ENCODE measurements around the gene OR8A1. TPM values are rescaled to one million over a fixed set of nuclear protein-coding genes. Genes with fewer than 3 reads are reported as not detected.

OR8A1 gene
- total RNA-seq, 1 donor from 2014 or later: not detected

DNA sequence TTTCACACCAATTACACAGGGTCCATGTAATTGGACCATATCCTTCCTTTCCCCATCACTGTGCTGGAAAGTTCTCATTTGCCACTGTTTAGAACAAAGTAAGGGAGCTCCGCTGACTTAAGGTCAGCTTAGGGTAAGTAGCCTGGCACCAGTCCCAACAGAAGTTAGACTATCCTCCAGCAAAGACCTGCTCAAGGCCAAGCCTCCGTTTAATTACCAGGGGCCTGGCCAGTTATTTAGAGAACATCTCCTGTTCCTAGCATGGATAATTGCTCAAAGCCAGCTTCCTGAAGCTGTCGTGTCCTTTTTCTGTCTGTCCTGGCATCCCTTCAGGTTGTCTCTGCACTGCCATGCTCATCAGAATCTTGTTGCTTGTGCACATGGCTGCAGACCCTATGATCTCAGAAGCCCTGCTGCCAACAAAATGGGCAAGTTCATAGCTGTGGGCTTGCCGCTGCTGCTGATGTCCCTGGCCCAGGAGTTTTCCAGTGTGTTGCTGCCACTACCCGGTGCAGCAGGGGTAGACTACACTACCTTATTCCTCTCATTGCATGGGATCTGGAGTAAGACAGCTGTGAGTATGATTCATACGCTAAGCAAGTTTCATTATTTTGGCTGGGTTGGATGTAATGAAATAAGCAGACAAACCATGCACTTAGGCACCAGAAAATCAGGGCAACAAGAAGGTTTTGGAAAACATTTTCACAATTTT lies 8.1 kb downstream of the OR8A1 start:
- no peak overlapping the region for H3K4me3 ChIP-seq (ENCODE audit: low read depth, low read length)
- TF ChIP-seq, protein P1, sequence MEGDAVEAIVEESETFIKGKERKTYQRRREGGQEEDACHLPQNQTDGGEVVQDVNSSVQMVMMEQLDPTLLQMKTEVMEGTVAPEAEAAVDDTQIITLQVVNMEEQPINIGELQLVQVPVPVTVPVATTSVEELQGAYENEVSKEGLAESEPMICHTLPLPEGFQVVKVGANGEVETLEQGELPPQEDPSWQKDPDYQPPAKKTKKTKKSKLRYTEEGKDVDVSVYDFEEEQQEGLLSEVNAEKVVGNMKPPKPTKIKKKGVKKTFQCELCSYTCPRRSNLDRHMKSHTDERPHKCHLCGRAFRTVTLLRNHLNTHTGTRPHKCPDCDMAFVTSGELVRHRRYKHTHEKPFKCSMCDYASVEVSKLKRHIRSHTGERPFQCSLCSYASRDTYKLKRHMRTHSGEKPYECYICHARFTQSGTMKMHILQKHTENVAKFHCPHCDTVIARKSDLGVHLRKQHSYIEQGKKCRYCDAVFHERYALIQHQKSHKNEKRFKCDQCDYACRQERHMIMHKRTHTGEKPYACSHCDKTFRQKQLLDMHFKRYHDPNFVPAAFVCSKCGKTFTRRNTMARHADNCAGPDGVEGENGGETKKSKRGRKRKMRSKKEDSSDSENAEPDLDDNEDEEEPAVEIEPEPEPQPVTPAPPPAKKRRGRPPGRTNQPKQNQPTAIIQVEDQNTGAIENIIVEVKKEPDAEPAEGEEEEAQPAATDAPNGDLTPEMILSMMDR (conservative IDR thresholded peaks at IDR 0.05; ENCODE audit: low read depth, low read length): no peak
- DNase-seq (ENCODE audit: low read depth): no peak

DNA sequence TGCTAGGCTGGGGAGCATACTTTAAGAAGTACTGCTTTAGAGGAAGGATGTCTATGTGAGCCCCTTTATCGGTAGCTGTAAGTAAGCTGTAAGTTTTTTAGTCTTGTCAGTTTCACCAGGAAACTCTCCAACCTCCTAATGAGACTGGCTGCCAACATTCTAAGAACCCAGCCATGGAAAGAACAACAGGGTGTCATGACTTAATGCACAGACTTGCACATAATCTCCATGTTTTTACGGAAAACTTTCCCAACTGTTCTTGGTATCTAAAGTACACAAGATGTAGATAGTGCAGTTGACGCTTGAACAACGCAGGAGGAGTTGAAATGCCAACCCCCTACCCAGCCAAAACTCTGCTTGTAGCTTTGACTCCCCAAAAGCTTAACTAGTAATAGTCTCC lies 9.0 kb downstream of the OR8A1 start:
- no peak for DNase-seq (ENCODE audit: low read depth)
- TF ChIP-seq, protein P1 (conservative IDR thresholded peaks at IDR 0.05; ENCODE audit: low read depth, low read length): no peak
- H3K4me3 ChIP-seq (ENCODE audit: low read depth, low read length): no peak overlapping the region

DNA sequence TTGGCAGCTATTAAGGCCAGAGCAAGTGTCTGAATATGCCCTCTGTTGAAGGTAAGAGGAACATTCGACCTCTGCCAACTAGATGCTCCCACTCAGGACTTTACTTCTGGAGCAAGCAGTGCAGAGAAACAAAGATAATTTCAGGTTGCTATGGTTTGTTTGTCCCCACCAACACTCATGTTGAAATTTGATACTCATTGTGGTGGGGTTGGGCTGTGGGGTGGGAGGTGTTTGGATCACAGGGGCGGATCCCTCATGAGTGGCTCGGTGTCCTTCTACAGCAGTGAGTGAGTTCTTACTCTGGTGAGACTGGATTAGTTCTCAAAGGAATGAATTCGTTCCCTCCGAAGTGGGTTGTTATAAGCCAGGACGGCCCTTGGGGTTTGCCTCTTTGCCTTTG lies 12.0 kb downstream of the OR8A1 start:
- H3K4me3 ChIP-seq (ENCODE audit: low read depth, low read length): no peak overlapping the region
- TF ChIP-seq, protein P1 (conservative IDR thresholded peaks at IDR 0.05; ENCODE audit: low read depth, low read length): no peak
- no peak for DNase-seq (ENCODE audit: low read depth)

DNA sequence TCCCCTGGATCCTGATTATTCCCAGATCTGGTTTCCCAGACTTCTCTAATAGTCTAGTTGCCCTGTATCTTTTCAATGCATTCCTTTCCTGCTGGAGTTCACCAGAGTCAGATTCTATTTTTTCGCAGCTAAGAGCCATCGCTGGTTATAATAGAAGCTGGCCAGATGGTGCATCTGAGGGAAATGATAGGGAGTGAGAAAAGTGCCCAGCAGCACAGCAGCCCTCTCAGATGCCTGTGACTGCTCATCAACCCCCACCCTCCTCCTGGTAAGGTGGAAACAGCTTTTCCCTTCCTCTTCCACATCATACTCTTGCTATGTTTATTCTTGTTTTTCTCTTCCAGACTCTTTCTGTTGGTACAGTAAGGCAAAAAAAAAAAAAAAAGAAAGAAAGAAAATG lies 12.8 kb downstream of the OR8A1 start:
- TF ChIP-seq, protein P1 (conservative IDR thresholded peaks at IDR 0.05; ENCODE audit: low read depth, low read length): no peak
- no peak for DNase-seq (ENCODE audit: low read depth)
- no peak overlapping the region for H3K4me3 ChIP-seq (ENCODE audit: low read depth, low read length)

DNA sequence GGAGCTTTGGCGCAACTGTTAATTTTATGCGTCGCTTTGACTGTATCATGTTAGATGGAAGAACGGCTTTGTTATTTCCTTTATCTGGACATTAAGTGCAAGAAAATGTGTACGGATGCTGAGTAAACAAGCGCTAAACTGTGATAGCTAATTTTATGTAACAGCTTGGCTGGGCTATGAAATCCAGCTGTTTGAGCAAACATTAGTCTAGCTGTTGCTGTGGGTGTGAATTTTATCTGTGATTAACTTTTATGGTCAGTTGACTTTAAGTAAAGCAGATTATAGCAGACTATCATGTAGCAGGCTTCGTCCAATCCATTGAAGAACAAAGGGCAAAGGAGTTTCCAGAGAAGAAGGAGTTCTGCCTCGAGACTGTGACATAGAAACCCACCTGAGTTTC lies 14.0 kb downstream of the OR8A1 start:
- no peak for DNase-seq (ENCODE audit: low read depth)
- TF ChIP-seq, protein P1 (conservative IDR thresholded peaks at IDR 0.05; ENCODE audit: low read depth, low read length): no peak
- H3K4me3 ChIP-seq (ENCODE audit: low read depth, low read length): no peak overlapping the region

DNA sequence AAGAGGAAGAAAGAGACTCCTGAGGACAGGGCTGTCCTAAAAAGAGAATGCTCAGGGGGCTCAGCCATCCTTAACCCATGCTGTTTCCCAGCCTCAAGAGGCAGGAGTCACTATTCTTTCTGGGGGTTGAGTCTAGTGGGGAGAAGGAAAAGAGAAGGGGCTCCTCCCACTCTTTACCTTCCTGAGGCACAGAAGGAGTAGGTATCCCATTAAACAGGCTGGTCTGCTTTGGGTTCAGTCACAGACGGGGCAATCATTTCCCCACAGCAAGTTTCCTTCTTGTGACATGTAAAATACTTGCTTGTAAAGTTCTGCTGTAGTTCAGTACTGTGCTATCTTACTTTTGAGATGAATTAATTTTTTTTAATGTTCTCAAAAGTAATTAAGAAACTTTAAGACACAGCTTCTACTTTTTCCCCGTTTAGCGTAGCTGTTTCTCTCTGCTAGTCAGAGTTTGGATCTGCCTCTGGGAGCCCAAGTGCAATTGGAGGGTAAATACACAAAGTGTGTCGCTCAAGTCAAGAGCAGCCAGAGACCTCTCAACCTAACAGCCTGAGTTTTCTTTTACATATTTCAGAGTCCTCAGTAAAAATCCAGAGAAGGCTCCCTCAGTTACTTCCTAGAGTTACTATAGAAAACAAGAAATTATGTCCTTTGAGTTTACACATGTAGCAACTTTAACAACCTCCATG lies 15.0 kb downstream of the OR8A1 start:
- TF ChIP-seq, protein P1 (conservative IDR thresholded peaks at IDR 0.05; ENCODE audit: low read depth, low read length): no peak
- no peak for DNase-seq (ENCODE audit: low read depth)
- H3K4me3 ChIP-seq (ENCODE audit: low read depth, low read length): no peak overlapping the region

Measured in epithelial cell of proximal tubule (primary cell).